IPS DF 4.7 (cell line): Measurements from ENCODE around the gene ITGA3.

ENCODE experiments used
- DNase-seq: peaks from one replicate; pipeline ENCODE4 v3.0.0-alpha.2; 2013; ENCODE audit warnings: low spot score; ENCODE audit errors: extremely low read depth

ITGA3 gene

DNA sequence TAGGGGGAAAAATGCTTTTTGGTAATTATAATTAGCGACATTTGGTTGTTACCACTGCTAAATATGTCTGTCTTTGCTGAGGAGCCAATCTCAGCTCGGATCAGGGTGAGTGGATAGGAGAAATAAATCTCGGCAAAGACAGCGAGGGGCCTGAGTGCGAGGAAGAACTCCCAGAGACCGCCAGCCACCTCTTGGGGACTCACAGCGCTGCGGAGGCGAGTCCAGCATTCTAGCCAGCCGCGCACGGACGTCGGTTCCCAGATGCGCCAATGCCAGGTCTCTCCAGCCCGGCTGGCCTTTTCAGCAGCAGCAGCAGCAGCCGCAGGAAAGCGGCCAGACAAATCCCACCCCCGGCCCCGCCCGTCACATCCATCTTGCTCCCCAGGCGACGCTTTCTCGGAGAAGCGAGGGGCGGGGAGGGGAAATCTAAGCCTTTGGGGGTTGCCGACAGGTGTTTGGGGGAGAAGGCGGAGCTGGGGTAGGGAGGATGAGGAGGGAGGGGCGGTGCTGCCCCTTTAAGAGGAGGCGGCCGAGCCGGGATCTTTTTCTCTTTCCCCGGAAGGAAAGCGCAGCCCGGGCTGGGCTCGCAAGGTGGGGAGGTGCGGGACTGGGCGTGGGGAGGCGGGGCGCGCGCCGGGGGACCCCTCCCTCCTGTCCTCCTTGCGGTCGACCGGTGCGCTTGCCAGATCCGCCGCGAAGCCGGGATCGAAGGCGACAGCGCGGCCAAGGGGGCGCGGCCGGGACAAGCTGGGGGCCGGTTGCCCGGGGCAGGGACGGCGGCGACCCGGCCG lies at the start of gene ITGA3:
Gene ITGA3 (plus strand): TSS at position 685 of the 791 bp plus-strand sequence. CDS start 330 bp downstream, outside the sequence.
- no peak for DNase-seq

DNA sequence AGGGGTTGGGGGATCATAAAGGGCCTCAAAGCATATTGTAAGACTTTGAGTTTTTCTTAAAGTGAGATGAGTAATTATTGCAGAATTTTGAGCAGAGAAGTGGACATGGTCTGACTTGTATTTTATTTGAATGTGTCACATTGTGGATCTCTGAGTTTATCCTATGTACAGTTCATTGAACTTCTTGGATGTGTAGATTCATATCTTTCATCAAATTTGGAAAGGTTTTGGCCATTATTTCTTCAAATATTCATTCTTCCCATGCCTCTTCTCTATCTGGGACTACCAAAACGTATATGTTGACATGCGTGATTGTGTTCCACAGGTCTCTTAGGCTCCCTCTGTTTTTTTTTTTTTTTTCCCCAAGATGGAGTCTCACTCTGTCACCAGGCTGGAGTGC lies 46.6 kb upstream of the ITGA3 start:
- DNase-seq: no peak

GRCh38 chr17:50013079-50013478 lies 42.8 kb upstream of the ITGA3 start:
- no peak for DNase-seq

GRCh38 chr17:50014471-50015088 lies 41.3 kb upstream of the ITGA3 start:
- DNase-seq: no peak

- no peak for DNase-seq
Measured at GRCh38 chr17:50015146-50015545, 40.8 kb upstream of the ITGA3 start.

GRCh38 chr17:50018909-50019308 lies 37.0 kb upstream of the ITGA3 start:
- no peak for DNase-seq

- no peak for DNase-seq
Measured at GRCh38 chr17:50020841-50021599, 34.9 kb upstream of the ITGA3 start.

- no peak for DNase-seq
Measured at GRCh38 chr17:50021681-50022370, 34.1 kb upstream of the ITGA3 start.

DNA sequence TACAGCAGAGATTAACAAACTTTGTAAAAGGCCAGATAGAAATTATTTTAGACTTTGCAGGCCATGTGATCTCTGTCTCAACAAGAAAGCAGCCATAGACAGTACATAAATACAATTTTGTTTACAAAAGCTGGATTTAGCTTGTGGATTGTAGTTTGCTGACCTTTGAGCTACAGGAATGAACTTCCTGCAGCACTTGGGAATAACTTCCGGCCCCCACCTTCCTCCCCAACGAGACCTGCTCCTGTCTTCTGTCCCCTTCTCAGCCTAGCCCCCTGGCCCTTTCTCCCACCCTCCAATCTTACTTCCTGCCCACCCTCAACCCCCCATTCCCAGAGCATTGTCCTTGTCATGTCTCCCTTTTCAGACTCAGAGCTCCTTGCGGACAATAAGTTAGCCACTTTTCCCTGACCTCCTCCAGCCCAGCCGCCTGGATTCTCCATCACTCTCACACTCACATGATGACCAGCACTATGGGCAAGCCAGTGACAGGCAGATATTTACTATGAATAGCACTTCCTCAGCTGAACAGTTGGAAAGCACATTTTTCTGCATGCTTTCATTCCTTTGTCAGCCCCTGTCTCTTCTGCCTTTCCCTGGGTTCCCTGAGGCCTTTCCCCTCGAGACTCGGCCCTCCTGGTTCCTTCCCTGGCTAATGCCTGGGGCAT lies 33.3 kb upstream of the ITGA3 start:
- DNase-seq: no peak

DNA sequence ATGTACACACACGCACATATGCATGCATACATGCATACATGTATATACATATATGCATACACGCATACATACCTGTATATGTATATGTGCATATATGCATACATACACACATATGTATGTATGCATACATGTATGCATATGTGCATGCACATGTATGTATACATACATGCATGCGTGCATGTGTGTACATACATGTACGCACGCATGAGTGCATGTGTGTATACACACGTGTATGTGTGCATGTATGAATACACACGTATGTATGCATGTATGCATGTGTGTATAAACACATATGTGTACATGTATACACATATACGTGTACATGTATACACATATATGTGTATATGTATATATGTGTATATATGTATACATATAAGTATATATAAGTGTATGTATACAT lies 32.4 kb upstream of the ITGA3 start:
- no peak for DNase-seq

GRCh38 chr17:50024808-50025207 lies 31.1 kb upstream of the ITGA3 start:
- DNase-seq: no peak

GRCh38 chr17:50026046-50026675 lies 29.7 kb upstream of the ITGA3 start:
- no peak for DNase-seq

DNA sequence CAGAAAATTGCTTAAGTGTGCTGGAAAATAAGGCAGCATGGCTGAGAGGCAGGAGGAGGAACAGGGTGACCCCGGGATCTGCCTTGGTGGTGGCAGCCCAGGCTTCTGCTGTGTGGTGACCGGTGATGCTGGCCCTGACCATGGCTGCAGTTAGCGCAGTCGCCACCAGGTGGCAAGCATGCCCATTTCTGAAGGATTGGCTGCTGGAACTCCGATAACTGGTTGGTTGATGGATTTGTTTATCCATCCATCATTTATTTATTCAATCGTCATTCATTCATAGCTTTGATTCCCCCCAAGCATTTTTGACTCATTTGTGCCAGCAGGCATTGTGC lies 29.1 kb upstream of the ITGA3 start:
- no peak for DNase-seq

- DNase-seq: no peak
Measured at GRCh38 chr17:50027172-50027880, 28.6 kb upstream of the ITGA3 start.

DNA sequence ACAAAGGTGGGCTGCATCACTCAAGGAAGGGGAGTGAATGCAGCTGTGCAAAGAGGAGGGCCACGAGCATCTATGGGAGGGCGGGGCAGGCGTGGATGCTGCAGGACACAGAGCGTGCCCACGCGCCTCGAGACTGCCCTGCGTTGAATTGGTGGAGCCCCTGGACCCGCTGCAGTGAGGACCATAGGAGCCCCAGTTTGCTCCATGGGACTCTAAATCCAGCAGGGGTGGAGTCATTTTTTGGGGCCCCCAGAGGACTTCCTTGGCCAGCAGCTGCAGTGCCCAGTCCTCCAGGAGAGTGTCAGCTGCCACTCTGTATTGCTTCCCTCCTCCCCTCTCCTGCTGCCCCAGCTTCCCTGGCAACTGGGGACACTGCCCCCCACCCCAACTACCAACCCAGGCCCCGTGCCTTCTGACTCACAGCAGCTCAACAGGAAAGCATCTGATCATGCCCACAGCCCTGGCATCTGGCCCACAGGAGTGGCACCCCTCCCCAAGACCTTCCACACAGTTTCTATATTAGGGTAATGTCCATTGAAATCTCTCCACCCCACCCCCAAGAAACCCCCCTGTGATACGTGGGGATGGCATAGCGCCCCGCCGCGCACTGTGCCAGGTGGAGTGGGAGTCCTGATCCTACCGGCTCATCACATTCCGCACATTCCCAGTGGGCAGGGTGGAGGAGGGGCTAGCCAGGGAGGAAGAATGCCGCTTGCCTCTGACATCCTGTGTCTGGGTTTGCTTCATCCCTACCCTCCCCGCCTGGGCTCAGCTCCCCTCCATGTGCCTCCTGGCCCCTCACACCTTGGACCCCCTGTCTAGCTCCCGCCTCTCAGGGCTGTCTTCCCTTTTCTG lies 27.8 kb upstream of the ITGA3 start:
- no peak for DNase-seq

DNA sequence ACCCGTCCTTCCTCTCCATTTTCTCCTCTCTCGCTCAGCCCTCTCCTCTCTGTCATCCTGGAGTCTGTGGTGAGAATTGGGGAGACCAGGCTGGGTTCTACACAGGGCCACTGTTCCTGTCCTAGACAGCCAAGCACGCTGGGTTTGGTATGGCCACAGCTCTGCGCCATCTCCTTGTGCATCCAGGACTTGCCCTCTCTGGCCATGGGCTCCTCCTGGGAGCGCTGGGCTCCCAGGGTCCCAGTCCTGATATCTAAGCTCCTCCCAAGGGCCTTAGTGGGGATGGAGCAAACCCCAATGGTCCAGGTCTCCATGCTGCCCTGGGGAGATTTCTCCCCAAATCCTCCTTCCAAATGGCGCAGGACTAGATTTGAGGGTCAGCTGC lies 27.2 kb upstream of the ITGA3 start:
- no peak for DNase-seq

DNA sequence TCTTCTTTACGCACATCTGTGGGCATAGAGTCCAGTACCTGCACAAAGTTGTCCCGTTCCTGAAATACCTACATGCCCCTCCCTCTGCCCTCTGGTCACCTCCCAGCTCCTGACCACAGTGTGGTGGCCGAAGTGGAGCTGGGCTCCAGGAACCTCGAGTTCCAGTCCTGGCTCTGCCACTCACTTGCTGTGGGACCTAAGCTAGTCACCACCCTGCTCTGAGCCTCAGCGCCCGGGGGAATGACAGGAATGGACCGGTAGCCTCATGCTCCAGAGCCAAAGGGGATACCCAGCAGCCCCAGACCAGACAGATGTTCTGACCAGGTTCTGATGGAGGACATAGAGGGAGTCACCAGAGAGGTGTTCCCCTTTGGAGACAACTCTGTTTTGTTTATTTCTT lies 26.7 kb upstream of the ITGA3 start:
- DNase-seq: no peak

DNA sequence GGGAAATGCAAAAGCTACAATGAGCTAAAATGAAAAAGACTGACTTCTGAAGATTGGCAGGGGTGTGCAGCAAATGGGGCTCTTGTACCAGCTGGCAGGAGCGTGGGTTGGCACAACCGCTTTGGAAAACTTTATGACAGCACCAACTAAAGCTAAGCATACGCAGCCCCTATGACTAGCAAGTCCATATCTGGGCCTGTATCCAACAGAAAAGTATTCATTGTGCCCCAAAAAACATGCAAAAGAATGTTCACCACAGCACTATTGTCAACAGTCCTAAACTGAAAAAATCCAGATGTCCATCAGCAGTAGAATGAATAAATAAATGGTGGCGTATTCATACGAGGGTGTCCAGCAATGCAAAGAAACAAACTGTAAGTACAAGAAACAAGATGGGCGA lies 22.6 kb upstream of the ITGA3 start:
- DNase-seq: no peak
